ENCODE data around the gene ACAA2.

ACAA2 gene

DNA sequence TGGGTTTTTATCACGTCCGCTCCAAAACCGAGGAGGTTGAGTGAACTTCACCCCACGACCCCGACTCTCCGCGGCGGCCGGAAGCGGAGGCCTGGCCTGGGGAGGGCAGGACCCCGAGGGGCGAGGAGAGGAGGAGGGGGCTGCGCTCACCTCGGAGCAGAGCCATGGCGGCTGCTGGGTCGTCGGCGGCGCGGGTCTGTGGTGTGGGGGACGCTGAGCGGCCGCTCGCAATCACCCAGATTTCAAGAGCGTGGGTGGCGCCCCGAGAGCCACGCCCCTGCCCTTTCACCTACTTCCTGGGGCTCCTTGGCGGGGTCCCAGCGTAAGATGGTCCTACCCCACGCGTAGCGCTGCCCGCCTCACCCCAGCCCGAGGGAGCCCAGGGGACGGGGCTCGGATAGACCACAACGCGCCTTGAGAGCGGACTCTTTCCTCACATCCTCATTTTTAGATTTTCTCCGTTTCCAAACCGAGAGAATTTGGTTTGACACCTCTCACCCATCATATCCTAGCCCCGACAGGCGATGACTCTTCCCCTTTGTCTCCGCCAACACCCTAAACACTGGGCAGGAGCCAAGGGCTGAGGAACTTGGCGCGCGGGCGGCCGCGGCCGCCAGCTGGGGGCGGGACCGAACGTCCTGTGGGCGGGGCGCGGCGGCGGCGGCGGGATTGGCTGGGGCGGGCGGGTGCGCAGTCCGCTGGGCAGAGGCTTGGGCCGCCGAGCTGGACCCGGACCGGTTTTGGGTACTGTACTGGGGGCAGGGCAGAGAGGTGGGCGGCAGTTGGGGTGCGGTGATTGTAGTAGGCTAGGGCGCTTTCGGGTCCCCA, at the start of gene ACAA2:
TSS of gene ACAA2 (minus strand) at position 215 of the 828 bp plus-strand sequence. CDS start at position 166, 49 bp downstream.
- peak; percentile 61 for DNase-seq (ENCODE audit: low read depth)

GRCh38 chr18:49862656-49863385, 49.5 kb upstream of the ACAA2 start:
- DNase-seq (ENCODE audit: low read depth): no peak

- no peak for DNase-seq (ENCODE audit: low read depth)
Measured at GRCh38 chr18:49861659-49862058, 48.3 kb upstream of the ACAA2 start.

- DNase-seq (ENCODE audit: low read depth): no peak
Measured at GRCh38 chr18:49859725-49860124, 46.4 kb upstream of the ACAA2 start.

DNA sequence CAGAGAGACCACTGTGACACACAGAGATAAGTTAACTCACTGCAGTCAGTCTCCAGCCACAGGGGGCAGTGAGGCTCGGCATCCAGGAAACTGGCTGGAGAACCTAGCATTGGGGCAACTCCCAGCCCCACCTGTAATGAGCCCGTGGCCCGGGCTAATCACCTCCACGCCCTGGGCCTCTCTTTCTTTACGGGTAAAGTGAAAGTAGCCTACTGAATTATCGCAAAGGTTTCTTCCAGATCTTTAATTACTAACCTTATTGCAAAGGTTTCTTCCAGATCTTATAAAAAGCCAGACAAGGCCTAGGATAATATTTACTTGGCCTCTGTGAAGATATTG, 45.7 kb upstream of the ACAA2 start:
- DNase-seq (ENCODE audit: low read depth): no peak

DNA sequence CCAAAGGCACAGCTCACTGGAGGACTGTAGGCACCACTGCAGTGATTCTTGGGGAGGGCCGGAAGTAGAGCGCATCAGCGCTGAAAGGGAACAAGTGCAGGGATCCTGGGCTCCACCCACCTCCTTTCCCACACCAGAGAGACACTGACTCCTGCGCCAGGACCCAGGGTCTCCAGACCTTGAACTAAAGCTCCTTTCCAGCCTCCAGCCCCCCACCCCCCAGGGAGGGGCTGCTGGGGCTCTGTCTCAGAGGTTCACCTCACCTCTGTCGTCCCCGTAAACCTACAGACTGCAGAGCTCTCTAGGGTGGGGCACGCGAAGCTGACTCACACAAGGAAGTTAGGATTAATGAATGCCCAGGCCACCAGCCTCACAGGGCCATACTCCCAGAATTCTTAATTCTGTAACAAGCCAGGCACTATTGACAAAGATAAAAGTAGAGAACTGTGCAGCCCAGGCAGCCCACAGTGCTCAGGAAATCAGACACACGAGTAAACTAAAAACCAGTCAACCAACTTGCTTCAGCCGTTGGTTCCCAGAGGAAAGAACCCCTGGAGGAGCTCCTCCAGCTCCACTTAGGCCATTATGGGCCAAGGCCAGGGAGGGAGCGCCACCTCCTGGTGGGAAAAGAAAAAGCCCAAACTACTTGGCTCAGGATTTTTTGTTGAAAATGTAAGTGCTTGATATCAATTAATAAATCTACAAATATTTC, 45.1 kb upstream of the ACAA2 start:
- DNase-seq (ENCODE audit: low read depth): peak; percentile 12

- no peak for DNase-seq (ENCODE audit: low read depth)
Measured at GRCh38 chr18:49857708-49858107, 44.4 kb upstream of the ACAA2 start.

GRCh38 chr18:49856496-49856895, 43.2 kb upstream of the ACAA2 start:
- no peak for DNase-seq (ENCODE audit: low read depth)

DNA sequence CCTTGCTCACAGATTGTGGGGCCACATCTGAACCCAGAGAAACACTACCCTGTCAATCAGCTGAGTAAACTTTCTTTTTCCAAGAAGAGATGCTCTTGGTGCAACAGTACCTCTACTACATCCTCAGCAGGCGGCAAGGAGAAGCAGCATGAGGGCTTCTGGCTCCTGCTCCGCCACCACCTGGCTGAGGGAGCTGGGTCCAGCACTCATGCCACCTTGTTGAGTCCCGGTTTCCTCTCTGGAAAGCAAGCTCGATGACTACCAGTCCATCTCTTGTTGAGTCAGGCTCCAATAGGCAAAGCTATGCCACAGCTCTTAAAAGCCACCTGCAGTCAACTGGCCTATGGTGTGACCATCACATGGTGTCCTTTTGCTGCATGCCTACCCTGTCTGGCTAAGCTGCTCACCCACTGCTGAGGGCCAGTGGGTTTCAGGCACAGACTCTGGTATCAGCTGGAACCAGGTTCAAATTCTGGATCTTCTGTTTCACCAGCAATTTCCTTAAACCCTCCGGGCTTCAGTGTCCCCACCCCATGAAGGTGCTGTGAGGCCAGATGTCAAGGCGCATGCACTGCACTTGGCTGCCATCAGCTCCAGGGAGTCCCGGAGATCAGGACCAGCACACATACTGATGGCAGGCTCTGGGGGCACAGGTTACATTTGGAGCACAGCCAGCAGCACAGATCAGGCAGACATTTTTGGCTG, 42.5 kb upstream of the ACAA2 start:
- no peak for DNase-seq (ENCODE audit: low read depth)

DNA sequence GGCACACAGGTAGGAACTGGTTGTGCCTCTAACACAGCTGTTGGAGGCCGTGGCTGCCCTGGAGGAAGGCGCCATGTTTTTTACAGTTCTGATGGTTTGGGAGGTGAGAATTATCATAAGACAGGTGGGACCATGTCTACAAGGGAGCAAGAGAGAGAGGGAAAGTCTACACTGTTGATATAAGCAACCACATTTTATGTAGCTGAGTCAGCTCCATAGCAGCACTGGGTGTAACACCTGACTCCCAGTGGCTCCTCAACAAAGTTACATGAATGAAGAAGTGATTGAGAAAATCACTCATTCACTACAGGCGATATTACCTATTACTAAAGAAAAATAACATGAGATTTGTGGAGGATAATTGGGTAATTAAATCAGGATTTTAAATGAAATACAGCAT, 41.3 kb upstream of the ACAA2 start:
- no peak for DNase-seq (ENCODE audit: low read depth)

DNA sequence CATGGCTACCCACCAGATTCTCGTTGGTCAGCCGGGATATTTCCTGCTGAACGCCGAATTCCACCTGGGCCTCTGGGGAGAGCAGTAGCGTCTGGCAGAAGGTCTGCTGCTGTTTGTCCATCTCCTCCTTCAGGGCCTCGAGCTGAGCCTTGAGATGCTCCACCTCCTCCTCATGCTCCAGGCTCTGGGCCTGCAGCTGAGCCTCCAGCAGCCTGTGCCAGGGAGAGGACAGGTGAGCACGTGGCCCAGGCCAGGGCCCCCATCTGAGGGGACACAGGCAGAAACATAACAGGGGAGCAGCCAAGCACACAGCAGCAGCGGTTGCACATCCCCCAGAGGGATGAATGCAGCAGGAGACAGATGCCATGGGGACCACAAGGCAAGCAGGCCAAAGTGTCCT, 40.1 kb upstream of the ACAA2 start:
- no peak for DNase-seq (ENCODE audit: low read depth)

GRCh38 chr18:49853011-49853410, 39.7 kb upstream of the ACAA2 start:
- DNase-seq (ENCODE audit: low read depth): no peak

- DNase-seq (ENCODE audit: low read depth): no peak
Measured at GRCh38 chr18:49851624-49852023, 38.3 kb upstream of the ACAA2 start.

GRCh38 chr18:49850636-49851035, 37.3 kb upstream of the ACAA2 start:
- no peak for DNase-seq (ENCODE audit: low read depth)

DNA sequence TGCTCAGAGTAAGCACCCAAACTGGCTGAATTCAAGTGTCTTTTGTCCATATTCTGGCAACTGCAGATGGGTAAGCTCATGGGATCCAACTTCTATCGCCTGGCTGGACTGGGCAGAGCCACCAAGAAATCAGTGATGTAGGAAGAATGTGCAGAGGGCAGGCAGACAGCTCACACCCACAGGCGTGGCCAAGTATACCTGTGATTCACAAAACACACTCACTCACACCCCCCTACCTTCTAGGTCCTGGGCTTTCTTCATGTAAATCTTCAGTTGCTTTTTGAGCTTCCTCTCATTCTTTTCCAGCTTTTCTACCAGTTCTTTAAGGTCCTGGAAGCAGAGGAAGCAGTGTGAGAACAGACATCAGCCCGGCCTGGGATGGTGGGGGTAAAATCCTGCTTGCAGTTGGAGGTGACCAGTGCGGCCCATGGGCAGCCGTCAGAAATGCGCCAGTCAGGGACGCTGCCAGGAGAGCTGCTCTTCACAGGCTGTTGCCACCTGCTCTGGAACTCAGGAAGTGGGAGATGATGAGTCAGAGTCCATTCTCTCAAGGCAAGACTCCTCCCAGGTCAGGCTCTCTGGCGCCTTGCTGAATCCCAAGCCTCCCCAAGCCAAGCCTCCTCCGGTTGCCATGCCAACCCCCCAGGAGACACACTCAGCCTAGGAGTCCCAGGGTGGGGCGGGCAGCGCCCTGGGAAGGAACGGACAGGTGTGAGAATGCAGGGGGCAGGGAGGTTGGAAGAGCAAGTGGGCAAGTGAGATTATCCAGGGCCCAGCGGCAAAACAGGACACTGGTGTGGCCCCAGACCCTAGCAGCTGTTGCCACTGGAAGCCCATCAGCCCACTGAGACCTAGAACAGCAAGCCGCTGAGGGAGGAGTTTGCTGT, 36.2 kb upstream of the ACAA2 start:
- DNase-seq (ENCODE audit: low read depth): no peak

- no peak for DNase-seq (ENCODE audit: low read depth)
Measured at GRCh38 chr18:49848115-49848514, 34.8 kb upstream of the ACAA2 start.

- no peak for DNase-seq (ENCODE audit: low read depth)
Measured at GRCh38 chr18:49847524-49847923, 34.2 kb upstream of the ACAA2 start.

GRCh38 chr18:49846718-49847470, 33.6 kb upstream of the ACAA2 start:
- DNase-seq (ENCODE audit: low read depth): no peak

DNA sequence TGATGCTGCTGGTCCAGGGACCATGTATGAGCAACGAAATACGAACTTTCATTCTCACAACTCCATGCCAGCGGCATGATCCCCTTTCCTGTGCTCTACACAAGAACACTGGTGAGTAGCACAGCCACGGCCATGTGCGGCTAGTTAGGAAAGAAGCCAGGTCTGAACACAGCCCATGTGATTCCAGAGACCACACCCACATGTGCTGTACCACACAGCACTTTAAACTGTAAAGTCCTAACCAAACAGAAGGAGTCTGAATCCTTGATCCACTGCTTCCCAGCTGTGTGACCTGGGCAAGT, 33.0 kb upstream of the ACAA2 start:
- no peak for DNase-seq (ENCODE audit: low read depth)

GRCh38 chr18:49845629-49846360, 32.5 kb upstream of the ACAA2 start:
- no peak for DNase-seq (ENCODE audit: low read depth)
